8988T (cell line): ENCODE measurements around the gene SEMA4A.
A peak's percentile ranks its signal among the peaks of the same experiment; 100 is the strongest.
"Not testable (repeated sequence)": the region's sequence is repeated elsewhere in the genome, so short reads cannot be mapped to it uniquely, and the experiment has no call there.

ENCODE experiments used
- DNase-seq: peaks from one replicate; pipeline ENCODE4 v3.0.0; 2011

SEMA4A gene

GRCh38 chr1:156162430-156163037 lies 9.1 kb downstream of the SEMA4A start:
- no peak for DNase-seq

GRCh38 chr1:156163712-156164111 lies 10.3 kb downstream of the SEMA4A start:
- no peak for DNase-seq

GRCh38 chr1:156164125-156164831 lies 10.9 kb downstream of the SEMA4A start:
- no peak for DNase-seq

DNA sequence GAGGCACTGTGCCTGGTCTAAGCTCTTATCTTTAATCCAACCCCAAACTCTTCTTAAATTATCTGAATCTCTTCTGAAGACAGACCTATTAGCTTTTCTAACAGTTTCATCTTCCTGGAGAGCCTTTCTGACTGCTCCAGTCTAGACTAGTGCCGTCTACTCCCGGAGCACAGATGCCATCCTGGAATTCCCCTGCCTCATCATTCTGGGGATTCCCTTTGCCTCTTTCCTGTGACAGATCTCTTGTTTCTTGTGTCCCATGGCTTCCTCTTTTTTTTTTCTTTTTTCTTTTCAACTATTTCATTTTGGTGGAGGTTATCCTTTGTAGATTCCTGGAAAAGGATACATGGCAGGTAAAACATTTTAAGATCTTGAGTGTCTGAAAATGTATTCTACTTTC lies 11.7 kb downstream of the SEMA4A start:
- no peak for DNase-seq

GRCh38 chr1:156167536-156167935 lies 14.2 kb downstream of the SEMA4A start:
- DNase-seq, result no peak

GRCh38 chr1:156172696-156173470 lies 19.5 kb downstream of the SEMA4A start:
- DNase-seq, result no peak

DNA sequence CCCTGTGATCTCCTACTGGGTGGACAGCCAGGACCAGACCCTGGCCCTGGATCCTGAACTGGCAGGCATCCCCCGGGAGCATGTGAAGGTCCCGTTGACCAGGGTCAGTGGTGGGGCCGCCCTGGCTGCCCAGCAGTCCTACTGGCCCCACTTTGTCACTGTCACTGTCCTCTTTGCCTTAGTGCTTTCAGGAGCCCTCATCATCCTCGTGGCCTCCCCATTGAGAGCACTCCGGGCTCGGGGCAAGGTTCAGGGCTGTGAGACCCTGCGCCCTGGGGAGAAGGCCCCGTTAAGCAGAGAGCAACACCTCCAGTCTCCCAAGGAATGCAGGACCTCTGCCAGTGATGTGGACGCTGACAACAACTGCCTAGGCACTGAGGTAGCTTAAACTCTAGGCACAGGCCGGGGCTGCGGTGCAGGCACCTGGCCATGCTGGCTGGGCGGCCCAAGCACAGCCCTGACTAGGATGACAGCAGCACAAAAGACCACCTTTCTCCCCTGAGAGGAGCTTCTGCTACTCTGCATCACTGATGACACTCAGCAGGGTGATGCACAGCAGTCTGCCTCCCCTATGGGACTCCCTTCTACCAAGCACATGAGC lies 23.3 kb downstream of the SEMA4A start:
- DNase-seq, result no peak

DNA sequence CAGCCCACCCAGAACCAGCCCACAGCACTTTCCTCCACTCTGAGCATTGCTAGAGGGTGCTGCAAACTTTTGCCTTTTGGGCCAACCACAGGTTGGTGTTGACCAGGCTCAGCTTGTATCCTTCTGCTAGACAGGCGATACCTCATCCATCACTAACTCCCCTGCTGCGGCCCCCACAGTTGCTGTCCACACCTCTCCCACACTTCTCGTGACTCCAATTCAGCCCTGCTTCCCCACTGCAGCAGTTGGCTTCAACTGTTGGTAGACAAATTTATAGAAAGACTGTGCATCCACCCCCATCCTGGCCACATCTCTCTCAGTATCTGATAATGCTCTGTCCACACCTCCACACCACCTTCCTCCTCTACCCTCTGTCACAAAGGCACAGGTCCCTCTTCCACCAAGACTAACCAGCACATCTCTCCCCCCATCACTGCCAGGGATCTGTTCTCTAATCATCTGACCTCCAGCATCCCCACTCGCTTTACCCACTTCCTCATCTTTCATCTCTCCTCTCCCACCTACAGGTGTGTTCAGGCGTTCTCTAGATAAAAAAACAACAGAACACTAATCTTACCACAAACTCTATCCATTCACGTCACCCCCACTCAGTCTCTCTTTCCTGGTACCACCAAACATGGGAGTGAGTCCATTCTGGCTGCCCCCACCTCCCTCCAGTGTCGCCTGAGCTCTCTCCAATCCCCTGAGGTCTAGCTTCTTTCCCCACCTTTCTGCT lies 24.7 kb downstream of the SEMA4A start:
- no peak for DNase-seq

- no peak for DNase-seq
Measured at GRCh38 chr1:156180471-156180870, 27.1 kb downstream of the SEMA4A start.

DNA sequence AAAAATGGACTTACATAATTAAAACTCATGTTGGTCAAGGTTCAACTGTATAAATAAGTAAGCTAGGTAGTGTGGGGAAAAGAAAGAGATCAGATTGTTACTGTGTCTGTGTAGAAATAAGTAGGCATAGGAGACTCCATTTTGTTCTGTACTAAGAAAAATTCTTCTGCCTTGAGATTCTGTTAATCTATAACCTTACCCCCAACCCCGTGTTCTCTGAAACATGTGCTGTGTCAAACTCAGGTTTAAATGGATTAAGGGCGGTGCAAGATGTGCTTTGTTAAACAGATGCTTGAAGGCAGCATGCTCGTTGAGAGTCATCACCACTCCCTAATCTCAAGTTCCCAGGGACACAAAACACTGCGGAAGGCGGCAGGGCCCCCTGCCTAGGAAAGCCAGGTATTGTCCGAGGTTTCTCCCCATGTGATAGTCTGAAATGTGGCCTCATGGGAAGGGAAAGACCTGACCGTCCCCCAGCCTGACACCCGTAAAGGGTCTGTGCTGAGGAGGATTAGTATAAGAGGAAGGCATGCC lies 28.1 kb downstream of the SEMA4A start:
- DNase-seq, result not testable (repeated sequence)

DNA sequence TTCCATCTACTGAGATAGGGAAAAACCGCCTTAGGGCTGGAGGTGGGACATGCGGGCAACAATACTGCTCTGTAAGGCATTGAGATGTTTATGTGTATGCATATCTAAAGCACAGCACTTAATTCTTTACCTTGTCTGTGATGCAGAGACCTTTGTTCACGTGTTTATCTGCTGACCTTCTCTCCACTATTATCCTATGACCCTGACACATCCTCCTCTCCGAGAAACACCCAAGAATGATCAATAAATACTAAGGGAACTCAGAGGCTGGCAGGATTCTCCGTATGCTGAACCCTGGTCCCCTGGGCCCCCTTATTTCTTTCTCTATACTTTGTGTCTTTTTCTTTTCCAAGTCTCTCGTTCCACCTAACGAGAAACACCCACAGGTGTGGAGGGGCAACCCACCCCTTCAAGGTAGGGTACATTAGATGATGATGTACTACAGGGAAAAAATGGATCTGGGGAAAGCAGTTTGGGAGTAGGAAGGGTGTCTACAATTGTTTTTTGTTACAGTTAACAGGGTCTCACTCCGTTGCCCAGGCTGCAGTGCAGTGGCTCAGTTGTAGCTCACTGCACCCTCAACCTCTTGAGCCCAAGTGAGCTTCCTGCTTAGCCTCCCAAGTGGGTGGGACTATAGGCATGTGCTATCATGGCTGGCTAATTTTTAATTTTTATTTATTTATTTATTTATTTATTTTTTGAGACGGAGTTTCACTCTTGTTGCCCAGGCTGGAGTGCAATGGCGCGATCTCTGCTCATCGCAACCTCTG lies 28.8 kb downstream of the SEMA4A start:
- DNase-seq, result not testable (repeated sequence)

GRCh38 chr1:156186347-156187177 lies 33.2 kb downstream of the SEMA4A start:
- DNase-seq, result not testable (repeated sequence)

DNA sequence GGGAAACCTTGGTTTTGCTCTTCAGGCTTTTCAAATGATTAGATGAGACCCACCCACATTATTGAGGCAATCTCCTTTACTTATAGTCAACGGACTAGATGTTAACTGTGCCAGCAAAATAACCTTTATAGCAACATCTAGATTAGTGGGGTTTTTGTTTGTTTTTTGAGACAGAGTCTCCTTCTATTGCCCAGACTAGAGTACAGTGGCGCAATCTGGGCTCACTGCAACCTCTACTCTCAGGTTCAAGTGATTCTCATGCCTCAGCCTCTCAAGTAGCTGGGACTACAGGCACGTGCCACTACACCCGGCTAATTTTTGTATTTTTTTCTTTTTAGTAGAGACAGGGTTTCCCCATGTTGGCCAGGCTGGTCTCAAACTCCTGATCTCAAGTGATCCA lies 36.9 kb downstream of the SEMA4A start:
- DNase-seq, result not testable (repeated sequence)

- DNase-seq, result no peak
Measured at GRCh38 chr1:156191292-156191964, 38.0 kb downstream of the SEMA4A start.

- no peak for DNase-seq
Measured at GRCh38 chr1:156193208-156193487, 39.8 kb downstream of the SEMA4A start.

- DNase-seq, result peak; percentile 82
Measured at GRCh38 chr1:156193488-156194299, 40.3 kb downstream of the SEMA4A start, which contains the start of gene SLC25A44. Gene SLC25A44, plus strand, starts transcription at chr1:156194104. Its CDS starts 5,744 bp downstream, at chr1:156199848.

- DNase-seq, result no peak
Measured at GRCh38 chr1:156194300-156194652, 40.9 kb downstream of the SEMA4A start.

GRCh38 chr1:156195853-156196252 lies 42.5 kb downstream of the SEMA4A start:
- DNase-seq, result no peak

DNA sequence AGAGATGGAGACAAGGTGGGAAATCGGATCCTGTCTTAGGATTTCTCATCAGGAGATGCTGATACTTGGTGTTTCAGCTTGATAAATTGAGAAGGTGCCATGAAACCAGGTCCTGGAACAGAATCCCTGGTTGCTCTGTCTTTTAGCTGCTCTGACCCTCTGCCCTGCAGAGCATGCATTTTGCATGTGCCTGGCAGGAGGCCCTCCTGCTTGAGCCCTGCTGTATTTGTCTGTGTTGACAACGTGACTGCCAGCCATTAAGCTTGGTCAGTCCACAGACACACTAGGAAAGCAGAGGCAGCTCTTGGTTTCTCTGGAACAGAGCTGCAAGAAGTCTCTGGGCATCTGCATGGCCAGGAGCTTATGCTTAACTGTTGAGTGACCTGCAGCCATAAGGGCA lies 43.1 kb downstream of the SEMA4A start:
- DNase-seq, result no peak
